ENCODE results near the gene NTRK2. TPM values are rescaled to one million over a fixed set of nuclear protein-coding genes. Genes with fewer than 3 reads are reported as not detected.

NTRK2 gene
- polyA plus RNA-seq, 1 donor: 1.2 TPM

- H3K27me3 ChIP-seq (ENCODE audit: control insufficient read depth, insufficient read depth, low read length): no peaks in the 10 kb centered on the region
- no peak overlapping the region for H3K4me3 ChIP-seq (ENCODE audit: low read length)
- 80% methylated on average over 1 of the region's 6 CpGs for WGBS (ENCODE audit: insufficient coverage, low lambda C conversion rate)
- no peaks in the 10 kb centered on the region for H3K36me3 ChIP-seq (ENCODE audit: control insufficient read depth, insufficient read depth, low read length)
- H3K27ac ChIP-seq (ENCODE audit: low read length): no peak overlapping the region
- no peaks in the 10 kb centered on the region for H3K9me3 ChIP-seq (ENCODE audit: control insufficient read depth, low read depth, low read length)
- DNase-seq: peak in 1 of 2 donors; percentile 48
- H3K4me1 ChIP-seq (ENCODE audit: control insufficient read depth, insufficient read depth, low read length): no peaks in the 10 kb centered on the region
Observed at GRCh38 chr9:84928419-84928818, 258.9 kb downstream of the NTRK2 start.

DNA sequence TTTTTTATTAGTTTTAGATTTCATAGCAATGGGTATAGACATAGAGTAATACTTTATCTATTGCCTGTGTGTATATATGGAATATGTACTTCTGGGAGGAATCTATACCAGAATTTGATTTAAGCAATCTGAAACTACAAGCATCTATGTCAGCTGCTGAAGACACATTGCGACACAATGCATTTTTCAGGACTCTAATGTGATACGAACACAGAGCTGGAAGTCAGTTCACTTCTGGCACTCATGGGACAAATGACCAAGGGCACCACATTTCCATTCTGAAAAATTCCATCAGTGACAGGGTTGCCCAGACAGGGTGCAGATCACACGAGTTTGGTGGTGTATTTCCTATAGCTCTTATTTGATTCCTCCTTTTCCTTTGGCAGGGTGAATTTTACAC, 259.5 kb downstream of the NTRK2 start:
- no peaks in the 10 kb centered on the region for H3K27me3 ChIP-seq (ENCODE audit: control insufficient read depth, insufficient read depth, low read length)
- no peaks in the 10 kb centered on the region for H3K9me3 ChIP-seq (ENCODE audit: control insufficient read depth, low read depth, low read length)
- no peaks in the 10 kb centered on the region for H3K36me3 ChIP-seq (ENCODE audit: control insufficient read depth, insufficient read depth, low read length)
- no peak overlapping the region for H3K27ac ChIP-seq (ENCODE audit: low read length)
- H3K4me1 ChIP-seq (ENCODE audit: control insufficient read depth, insufficient read depth, low read length): no peaks in the 10 kb centered on the region
- no peak overlapping the region for H3K4me3 ChIP-seq (ENCODE audit: low read length)
- DNase-seq: no peak
- no CpG with 5 or more reads among the region's 3 CpGs for WGBS (ENCODE audit: insufficient coverage, low lambda C conversion rate)

- DNase-seq: no peak
- no peaks in the 10 kb centered on the region for H3K9me3 ChIP-seq (ENCODE audit: control insufficient read depth, low read depth, low read length)
- no CpG with 5 or more reads among the region's 6 CpGs for WGBS (ENCODE audit: insufficient coverage, low lambda C conversion rate)
- H3K4me3 ChIP-seq (ENCODE audit: low read length): no peak overlapping the region
- H3K27ac ChIP-seq (ENCODE audit: low read length): no peak overlapping the region
- H3K4me1 ChIP-seq (ENCODE audit: control insufficient read depth, insufficient read depth, low read length): no peaks in the 10 kb centered on the region
- H3K27me3 ChIP-seq (ENCODE audit: control insufficient read depth, insufficient read depth, low read length): no peaks in the 10 kb centered on the region
- H3K36me3 ChIP-seq (ENCODE audit: control insufficient read depth, insufficient read depth, low read length): no peaks in the 10 kb centered on the region
Observed at GRCh38 chr9:84932915-84933527, 263.5 kb downstream of the NTRK2 start.

GRCh38 chr9:84935528-84936117, 266.1 kb downstream of the NTRK2 start:
- Histone ChIP-seq H3K4me3 (ENCODE audit: low read length) (no peak overlapping the region), H3K9me3 (ENCODE audit: control insufficient read depth, low read depth, low read length) (no peaks in the 10 kb centered on the region), H3K27ac (ENCODE audit: low read length) (no peak overlapping the region), H3K4me1 (ENCODE audit: control insufficient read depth, insufficient read depth, low read length) (no peaks in the 10 kb centered on the region), H3K36me3 (ENCODE audit: control insufficient read depth, insufficient read depth, low read length) (no peaks in the 10 kb centered on the region), H3K27me3 (ENCODE audit: control insufficient read depth, insufficient read depth, low read length) (no peaks in the 10 kb centered on the region)
- DNase-seq: no peak

DNA sequence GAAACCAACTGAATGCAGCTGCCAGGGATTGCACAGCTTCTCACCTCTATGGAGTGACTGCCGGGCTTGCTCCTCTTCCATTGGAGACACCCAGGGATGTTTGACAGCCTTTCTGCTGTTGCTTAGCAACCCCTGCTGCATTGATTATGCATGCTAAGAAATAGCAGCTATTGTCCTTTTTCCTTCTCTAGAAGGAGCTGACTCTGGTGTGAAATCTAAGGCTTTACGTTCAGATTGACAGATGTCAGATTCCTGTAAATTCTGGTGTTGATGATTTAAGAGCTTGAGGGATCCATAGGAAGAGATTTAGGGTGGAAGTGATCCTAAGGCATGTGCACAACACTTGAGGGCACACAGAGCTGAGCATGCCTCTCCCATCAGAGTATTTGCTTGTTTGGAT, 267.7 kb downstream of the NTRK2 start:
- H3K4me3 ChIP-seq (ENCODE audit: low read length): no peak overlapping the region
- DNase-seq: no peak

DNA sequence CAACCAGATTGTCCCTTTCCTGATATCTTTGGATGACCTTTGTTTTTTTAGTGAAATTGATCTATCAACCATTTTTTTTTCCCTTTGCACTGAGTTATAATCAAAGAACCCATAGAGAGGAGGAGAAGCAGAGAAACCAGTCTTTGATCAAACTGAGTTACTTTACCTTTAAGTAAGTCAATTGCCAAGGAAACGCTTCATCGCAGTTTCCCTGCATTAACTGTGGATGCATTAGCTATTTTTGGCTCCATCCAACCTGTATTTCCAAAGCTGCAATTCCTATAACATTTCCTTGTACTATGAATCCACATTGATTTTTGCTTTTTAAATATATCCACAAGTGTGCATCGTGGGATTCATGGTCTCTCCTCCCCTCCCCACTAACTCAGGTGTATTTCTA, 268.1 kb downstream of the NTRK2 start:
- no peaks in the 10 kb centered on the region for H3K9me3 ChIP-seq (ENCODE audit: control insufficient read depth, low read depth, low read length)
- no peaks in the 10 kb centered on the region for H3K36me3 ChIP-seq (ENCODE audit: control insufficient read depth, insufficient read depth, low read length)
- DNase-seq: no peak
- no peaks in the 10 kb centered on the region for H3K4me1 ChIP-seq (ENCODE audit: control insufficient read depth, insufficient read depth, low read length)
- H3K27me3 ChIP-seq (ENCODE audit: control insufficient read depth, insufficient read depth, low read length): no peaks in the 10 kb centered on the region
- no peak overlapping the region for H3K27ac ChIP-seq (ENCODE audit: low read length)
- H3K4me3 ChIP-seq (ENCODE audit: low read length): no peak overlapping the region
- no CpG with 5 or more reads among the region's 3 CpGs for WGBS (ENCODE audit: insufficient coverage, low lambda C conversion rate)

More for the DNA sequence above, 267.7 kb downstream of the NTRK2 start:
- Histone ChIP-seq H3K27me3 (ENCODE audit: control insufficient read depth, insufficient read depth, low read length) (no peaks in the 10 kb centered on the region), H3K4me1 (ENCODE audit: control insufficient read depth, insufficient read depth, low read length) (no peaks in the 10 kb centered on the region), H3K9me3 (ENCODE audit: control insufficient read depth, low read depth, low read length) (no peaks in the 10 kb centered on the region), H3K27ac (ENCODE audit: low read length) (no peak overlapping the region), H3K36me3 (ENCODE audit: control insufficient read depth, insufficient read depth, low read length) (no peaks in the 10 kb centered on the region)
- no CpG with 5 or more reads among the region's 2 CpGs for WGBS (ENCODE audit: insufficient coverage, low lambda C conversion rate)

GRCh38 chr9:84939774-84940173, 270.2 kb downstream of the NTRK2 start:
- no peaks in the 10 kb centered on the region for H3K36me3 ChIP-seq (ENCODE audit: control insufficient read depth, insufficient read depth, low read length)
- H3K27ac ChIP-seq (ENCODE audit: low read length): no peak overlapping the region
- no peaks in the 10 kb centered on the region for H3K9me3 ChIP-seq (ENCODE audit: control insufficient read depth, low read depth, low read length)
- H3K4me3 ChIP-seq (ENCODE audit: low read length): no peak overlapping the region
- 100% methylated on average over 3 of the region's 3 CpGs for WGBS (ENCODE audit: insufficient coverage, low lambda C conversion rate)
- H3K27me3 ChIP-seq (ENCODE audit: control insufficient read depth, insufficient read depth, low read length): no peaks in the 10 kb centered on the region
- H3K4me1 ChIP-seq (ENCODE audit: control insufficient read depth, insufficient read depth, low read length): no peaks in the 10 kb centered on the region
- no peak for DNase-seq

GRCh38 chr9:84940294-84940693, 270.8 kb downstream of the NTRK2 start:
- no peak overlapping the region for H3K4me3 ChIP-seq (ENCODE audit: low read length)
- DNase-seq: no peak
- no peak overlapping the region for H3K27ac ChIP-seq (ENCODE audit: low read length)
- H3K9me3 ChIP-seq (ENCODE audit: control insufficient read depth, low read depth, low read length): no peaks in the 10 kb centered on the region
- WGBS (ENCODE audit: insufficient coverage, low lambda C conversion rate): no CpG with 5 or more reads among the region's 2 CpGs
- H3K4me1 ChIP-seq (ENCODE audit: control insufficient read depth, insufficient read depth, low read length): no peaks in the 10 kb centered on the region
- no peaks in the 10 kb centered on the region for H3K36me3 ChIP-seq (ENCODE audit: control insufficient read depth, insufficient read depth, low read length)
- no peaks in the 10 kb centered on the region for H3K27me3 ChIP-seq (ENCODE audit: control insufficient read depth, insufficient read depth, low read length)

DNA sequence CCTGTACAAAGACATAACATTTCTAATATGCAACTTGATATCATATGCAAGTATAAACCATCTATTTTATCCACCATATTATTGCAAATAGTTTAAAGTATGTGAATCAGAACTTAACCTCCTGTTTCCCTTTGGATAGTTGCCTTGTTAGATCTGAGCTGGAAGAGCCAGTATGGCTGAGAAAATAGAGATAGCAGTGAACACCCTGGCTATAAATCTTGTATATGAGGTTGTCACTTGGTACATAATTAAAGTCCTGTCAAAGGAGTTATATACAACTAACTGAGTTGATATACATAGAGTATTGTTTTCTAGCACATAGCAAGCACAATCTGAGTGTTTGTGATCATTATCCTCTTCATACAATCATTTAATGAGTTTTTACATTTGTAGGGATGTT, 272.3 kb downstream of the NTRK2 start:
- Histone ChIP-seq H3K4me1 (ENCODE audit: control insufficient read depth, insufficient read depth, low read length) (no peaks in the 10 kb centered on the region), H3K4me3 (ENCODE audit: low read length) (no peak overlapping the region), H3K27me3 (ENCODE audit: control insufficient read depth, insufficient read depth, low read length) (no peaks in the 10 kb centered on the region), H3K27ac (ENCODE audit: low read length) (no peak overlapping the region), H3K9me3 (ENCODE audit: control insufficient read depth, low read depth, low read length) (no peaks in the 10 kb centered on the region), H3K36me3 (ENCODE audit: control insufficient read depth, insufficient read depth, low read length) (no peaks in the 10 kb centered on the region)
- DNase-seq: no peak

GRCh38 chr9:84943482-84944050, 274.0 kb downstream of the NTRK2 start:
- no peak for DNase-seq
- no CpG with 5 or more reads among the region's 2 CpGs for WGBS (ENCODE audit: insufficient coverage, low lambda C conversion rate)

More at GRCh38 chr9:84943482-84944050, 274.0 kb downstream of the NTRK2 start:
- H3K36me3 ChIP-seq (ENCODE audit: control insufficient read depth, insufficient read depth, low read length): no peaks in the 10 kb centered on the region
- no peaks in the 10 kb centered on the region for H3K9me3 ChIP-seq (ENCODE audit: control insufficient read depth, low read depth, low read length)
- no peaks in the 10 kb centered on the region for H3K4me1 ChIP-seq (ENCODE audit: control insufficient read depth, insufficient read depth, low read length)
- H3K27ac ChIP-seq (ENCODE audit: low read length): no peak overlapping the region
- no peak overlapping the region for H3K4me3 ChIP-seq (ENCODE audit: low read length)
- no peaks in the 10 kb centered on the region for H3K27me3 ChIP-seq (ENCODE audit: control insufficient read depth, insufficient read depth, low read length)
